Effector CD8-positive, alpha-beta T cell (primary cell): ENCODE data around the gene GRK1.
"Not testable (repeated sequence)": the region's sequence is repeated elsewhere in the genome, so short reads cannot be mapped to it uniquely, and the experiment has no call there.

Experiments used
- DNase-seq: peaks from one replicate; lab custom pipeline; 2025; lab: John Stamatoyannopoulos, UW

GRK1 gene

DNA sequence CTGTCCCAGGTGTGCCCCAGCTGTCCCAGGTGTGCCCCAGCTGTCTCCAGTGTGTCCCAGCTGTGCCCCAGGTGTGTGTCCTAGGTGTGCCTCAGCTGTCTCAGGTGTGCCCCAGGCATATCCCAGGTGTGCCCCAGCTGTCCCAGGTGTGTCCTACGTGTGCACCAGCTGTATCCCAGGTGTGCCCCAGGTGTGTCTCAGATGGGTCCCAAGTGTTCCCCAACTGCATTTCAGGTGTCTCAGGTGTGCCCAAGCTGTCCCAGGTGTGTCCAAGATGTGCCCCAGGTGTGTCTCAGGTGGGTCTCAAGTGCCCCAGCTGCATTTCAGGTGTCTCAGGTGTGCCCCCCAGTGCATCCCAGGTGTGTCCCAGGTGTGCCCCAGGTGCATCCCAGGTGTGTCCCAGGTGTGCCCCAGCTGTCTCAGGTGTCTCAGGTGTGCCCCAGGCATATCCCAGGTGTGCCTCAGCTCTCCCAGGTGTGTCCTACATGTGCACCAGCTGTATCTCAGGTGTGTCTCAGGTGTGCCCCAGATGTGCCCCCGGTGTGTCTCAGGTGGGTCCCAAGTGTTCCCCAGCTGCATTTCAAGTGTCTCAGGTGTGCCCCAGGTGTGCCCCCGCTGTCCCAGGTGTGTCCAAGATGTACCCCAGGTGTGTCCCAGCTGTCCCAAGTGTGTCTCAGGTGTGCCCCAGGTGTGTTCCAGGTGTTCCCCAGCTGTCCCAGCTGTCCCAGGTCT, 1.3 kb upstream of the GRK1 start:
- DNase-seq = no peak

DNA sequence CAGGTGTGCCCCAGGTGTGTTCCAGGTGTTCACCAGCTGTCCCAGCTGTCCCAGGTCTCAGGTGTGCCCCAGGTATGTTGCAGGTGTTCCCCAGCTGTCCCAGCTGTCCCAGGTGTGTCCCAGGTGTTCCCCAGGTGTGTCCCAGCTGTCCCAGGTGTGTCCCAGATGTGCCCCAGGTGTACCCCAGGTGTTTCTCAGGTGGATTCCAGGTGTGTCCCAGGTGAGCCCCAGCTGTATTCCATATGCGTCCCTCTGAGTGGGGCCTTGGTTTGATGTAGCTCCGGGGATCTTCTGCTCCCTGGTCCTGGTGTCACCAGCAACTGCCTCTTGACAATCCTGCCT, 719 bp upstream of the GRK1 start:
- DNase-seq = no peak

DNA sequence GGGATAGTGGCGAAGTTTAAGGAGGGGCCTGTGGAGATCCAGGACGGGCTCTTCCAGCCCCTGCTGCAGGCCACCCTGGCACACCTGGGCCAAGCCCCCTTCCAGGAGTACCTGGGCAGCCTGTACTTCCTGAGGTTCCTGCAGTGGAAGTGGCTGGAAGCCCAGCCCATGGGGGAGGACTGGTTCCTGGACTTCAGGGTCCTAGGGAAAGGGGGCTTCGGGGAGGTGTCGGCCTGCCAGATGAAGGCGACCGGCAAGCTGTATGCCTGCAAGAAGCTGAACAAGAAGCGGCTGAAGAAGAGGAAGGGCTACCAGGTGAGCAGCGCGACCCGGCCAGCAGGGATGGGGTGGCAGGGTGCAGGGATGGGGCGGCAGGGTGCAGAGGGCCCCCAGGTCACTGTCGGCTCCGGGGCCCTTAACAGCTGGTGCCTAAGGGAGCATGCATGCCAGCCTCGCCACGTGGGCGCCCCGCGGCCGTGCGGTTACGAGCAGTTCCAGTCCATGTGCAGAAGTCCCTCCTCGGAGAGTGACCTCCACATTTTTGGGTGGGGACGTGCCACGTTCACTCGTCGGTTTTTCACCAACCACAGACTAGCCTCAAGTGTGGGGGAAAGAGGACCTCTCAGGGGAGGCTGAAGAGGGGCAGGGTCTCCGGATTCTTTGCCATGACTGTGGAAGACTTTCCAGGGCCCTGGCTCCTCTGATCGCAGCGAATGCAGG, 912 bp downstream of the GRK1 start:
- no peak for DNase-seq

DNA sequence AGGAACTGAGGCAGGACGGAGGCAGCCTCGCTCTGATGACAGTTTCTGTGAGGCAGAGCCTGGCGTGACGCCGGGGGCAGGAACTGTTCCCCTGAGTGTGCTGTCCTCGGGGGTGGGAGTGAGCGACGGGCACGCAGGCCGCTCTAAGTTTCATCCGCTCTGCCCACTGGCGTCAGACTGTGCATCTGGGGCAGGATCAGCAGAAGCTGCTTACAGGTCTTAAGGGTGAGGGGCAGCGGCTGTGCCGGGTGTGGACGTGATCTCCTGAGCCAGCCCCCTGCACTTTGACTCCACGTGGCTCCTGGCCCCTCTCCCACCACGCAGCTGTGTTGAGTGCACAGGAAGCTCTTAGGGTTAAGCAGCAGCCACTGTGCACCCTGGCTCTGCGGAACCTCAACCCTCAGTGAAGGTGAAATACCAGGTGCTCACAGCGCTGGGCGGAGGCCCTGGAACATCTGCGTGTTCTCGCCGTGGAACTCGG, 1.5 kb downstream of the GRK1 start:
- no peak for DNase-seq

DNA sequence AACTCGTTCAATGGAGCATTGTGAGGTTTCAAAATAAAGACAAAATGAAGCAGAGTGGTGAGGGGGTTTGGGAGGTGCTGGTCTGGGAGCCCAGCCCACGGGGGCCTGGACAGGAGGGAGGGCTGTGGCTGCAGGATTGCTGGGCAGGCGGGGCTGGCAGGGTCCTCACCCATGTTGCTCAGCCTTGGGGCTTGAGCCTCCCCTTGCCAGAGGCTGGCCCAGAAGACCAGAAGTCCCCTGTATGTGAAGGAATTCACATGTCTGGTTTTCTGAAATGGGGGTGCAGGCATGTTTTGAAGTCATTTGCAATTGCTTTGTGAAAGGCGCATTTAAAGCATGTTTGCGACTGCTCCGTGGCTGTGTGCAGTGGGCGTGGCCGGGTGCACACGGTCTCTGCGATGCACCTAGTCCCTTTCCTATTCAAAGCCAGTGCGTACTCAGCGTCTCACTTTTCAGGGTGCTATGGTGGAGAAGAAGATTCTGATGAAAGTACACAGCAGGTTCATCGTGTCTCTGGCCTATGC, 2.3 kb downstream of the GRK1 start:
- DNase-seq = no peak

DNA sequence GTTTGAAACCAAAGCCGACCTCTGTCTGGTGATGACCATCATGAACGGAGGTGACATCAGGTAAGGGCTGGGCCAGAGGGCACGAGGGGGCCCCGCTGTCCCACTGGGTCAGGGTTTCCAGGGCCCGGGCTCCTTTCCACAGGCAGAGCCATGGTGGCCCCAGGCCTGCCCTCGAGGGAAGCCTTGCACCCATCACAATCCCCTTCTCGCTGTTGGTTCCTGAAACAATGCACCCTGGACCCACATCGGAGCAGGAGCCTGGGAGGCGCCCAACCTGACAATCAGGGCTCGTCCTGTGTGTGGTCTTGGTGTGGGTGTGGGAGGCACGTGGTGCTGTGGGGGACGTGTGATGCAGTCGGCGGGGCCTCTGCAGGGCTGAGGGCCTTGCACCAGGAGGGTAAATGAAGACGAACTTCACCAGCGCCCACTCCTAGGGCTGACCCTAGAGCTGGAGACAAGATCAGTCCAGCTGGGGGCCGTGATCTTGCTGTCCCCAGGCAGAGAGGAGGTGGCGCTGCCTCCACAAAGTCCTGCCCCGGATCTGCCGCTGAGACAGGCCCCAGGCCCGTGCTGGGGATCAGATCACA, 2.8 kb downstream of the GRK1 start:
- no peak for DNase-seq

DNA sequence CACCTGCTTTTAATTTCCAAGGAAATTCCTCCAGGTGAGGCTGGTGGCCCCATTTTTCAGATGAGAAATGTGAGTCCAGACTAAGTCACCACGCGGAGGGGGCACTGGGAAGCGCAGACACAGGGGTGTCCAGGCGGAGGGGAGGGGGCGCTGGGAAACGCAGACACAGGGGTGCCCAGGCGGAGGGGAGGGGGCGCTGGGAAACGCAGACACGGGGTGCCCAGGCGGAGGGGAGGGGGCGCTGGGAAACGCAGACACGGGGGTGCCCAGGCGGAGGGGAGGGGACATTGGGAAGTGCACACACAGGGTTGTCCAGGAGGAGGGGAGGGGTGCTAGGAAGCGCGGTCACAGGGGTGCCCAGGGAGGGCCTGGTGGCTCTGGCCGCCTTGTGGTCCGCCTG, 3.5 kb downstream of the GRK1 start:
- DNase-seq = no peak

DNA sequence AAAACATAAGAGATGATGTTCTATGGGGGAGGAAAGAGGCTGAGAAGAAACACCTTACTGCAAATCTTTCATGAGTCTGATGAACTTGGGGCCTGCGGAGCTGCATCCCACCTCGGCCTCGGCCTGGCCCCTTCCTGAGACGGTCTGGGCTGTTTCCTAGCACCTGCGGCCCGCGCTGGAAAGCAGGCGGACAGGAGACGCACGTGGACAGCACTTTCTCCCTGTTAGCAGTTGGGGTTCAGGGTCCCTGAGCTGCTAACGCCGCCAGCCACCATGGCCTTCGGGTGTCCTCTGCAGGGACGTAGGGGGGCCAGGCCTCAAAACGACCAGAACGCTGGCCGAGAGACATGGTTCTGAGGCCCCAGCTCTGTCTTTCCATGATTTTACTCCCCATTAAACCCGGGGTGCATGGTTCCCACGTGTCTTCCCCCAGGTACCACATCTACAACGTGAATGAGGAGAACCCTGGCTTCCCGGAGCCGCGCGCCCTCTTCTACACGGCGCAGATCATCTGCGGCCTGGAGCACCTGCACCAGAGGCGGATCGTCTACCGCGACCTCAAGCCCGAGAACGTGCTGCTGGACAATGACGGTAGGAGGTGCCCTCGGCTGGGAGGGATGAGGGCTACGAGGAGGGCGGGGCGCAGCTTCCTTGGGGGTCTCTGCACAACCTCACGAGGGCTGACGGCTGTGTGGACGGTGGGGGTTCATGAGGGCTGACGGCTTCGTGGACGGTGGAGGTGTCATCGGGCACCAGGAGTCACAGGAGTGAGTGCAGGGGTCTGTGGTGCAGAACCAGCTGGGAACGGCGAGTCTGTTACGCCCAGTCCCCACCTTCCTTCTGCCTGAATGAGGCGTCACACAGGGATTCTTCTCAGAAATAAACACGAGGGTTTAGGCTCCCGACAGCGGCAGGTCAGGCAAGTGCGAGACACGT, 4.3 kb downstream of the GRK1 start:
- no peak for DNase-seq

DNA sequence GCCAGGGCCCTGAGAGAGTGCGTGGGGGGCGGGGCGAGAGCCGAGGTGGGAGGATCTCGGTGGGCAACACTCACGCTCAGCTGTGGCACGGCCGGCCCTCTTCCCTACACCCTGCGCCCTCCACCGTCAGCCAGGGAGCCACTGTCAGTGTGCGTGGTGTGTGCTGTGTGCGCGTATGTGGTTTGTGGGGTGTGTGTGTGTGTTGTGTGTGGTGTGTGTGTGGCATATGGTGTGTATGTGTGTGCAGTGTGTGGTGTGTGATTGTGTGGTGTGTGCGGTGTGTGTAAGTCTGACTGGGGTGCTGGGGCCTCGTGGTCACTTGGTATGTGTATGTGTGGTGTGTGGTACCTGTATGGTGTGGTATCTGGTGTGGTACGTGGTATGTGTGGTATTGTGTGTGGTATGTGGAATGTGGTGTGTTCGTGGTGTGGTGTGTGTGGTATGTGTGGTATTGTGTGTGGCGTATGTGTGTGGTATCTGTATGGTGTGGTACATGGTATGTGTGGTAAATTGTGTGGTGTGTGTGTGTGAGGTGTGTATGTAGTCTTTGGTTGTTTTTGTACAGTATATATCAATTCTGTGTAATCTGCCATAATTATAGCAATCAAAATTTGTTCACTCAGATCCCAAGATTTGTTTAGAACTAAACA, 5.1 kb downstream of the GRK1 start:
- DNase-seq = no peak

DNA sequence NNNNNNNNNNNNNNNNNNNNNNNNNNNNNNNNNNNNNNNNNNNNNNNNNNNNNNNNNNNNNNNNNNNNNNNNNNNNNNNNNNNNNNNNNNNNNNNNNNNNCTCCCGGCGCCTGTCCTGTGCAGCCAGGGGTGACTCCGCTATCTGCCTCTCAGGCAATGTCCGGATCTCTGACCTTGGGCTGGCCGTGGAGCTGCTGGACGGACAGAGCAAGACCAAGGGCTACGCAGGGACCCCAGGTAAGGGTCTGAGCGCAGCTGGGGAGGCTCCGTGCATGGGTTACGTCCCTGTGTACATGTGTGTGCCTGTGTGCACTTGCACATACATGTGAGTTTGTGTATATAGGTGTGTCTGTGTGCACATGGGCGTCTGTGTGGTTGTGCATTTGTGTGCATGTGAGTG, 55.9 kb downstream of the GRK1 start:
- no peak for DNase-seq

DNA sequence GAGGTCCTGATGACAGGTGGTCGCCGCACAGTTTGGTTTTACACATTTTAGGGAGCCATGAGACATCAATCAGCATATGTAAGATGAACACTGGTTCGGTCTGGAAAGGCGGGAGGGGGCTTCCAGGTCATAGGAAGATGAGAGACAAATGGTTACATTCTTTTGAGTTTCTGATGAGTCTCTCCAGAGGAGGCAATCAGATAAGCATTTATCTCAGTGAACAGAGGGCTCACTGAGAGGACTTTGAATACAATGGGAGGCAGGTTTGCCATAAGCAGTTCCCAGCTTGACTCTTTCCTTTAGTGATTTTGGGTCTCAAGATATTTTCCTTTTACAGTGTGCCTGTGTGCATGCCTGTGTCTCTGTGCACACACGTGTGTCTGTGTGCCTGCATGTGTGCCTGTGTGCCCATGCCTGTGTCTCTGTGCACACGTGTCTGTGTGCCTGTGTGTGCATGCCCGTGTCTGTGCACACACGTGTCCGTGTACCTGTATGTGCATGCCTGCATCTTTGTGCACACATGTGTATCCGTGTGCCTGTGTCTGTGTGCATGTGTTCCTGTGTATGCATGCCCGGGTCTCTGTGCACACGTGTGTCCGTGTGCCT, 56.5 kb downstream of the GRK1 start:
- no peak for DNase-seq

DNA sequence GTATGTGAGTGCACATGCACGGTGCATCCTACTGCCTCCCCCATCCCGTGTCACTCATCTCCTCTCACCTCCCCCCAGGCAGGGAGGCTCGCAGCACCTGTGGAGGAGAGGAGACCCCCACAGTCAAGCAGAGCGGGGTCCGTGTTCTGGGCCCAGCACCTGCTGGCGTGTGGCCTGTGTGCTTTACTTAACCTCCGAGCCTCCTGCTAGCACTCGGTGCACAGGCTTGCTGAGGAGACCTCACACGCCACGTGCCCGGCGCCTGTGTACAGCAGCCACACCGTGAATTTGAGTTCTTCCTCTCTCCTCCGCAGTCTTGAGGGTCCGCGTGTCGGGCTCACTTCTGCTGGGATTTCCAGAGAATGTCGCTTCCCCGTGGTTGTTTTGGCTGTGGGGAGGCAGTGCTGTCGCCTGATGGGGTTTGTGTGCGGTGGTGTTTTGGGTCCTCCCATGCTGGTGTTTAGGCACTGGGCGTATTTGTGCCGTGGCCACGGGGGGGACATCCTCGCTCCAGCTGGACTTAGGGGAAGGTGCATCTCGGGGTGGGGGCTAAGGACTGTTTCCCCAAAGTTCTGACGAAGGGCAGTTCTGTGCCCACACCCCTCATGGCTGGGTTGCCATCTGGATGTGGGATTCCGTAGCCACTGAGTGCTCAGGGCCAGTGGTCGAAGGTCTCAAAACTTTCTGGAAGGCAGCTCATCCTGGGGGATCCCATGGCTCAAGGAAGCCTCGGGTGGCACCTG, 57.2 kb downstream of the GRK1 start:
- no peak for DNase-seq

DNA sequence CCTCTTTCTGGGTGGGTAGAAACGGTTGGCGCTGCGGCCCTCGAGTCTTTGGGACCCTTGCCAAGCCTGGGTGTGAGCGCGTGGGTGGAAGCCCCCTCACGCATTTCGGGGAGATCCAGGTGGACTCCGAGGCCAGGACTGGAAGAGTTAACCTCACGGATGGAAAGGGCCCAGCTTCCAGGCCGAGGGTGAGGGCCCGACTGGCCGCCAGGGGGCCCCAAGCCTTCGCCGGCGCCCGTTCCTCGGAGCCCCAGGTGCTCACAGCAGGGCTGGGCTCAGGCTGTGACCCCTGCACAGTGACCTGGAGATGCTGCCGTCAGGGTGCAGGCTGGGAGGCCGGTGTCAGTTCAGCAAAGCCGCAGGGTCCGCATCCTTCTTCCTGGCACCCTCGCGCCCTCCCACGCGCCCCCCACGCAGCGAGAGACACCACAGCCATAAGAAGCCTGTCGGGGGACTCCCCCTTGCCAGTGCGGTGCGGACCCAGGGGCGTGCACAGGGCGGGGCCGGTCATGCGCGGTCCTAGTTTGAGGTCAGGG, 57.8 kb downstream of the GRK1 start:
- DNase-seq = peak; percentile 91

DNA sequence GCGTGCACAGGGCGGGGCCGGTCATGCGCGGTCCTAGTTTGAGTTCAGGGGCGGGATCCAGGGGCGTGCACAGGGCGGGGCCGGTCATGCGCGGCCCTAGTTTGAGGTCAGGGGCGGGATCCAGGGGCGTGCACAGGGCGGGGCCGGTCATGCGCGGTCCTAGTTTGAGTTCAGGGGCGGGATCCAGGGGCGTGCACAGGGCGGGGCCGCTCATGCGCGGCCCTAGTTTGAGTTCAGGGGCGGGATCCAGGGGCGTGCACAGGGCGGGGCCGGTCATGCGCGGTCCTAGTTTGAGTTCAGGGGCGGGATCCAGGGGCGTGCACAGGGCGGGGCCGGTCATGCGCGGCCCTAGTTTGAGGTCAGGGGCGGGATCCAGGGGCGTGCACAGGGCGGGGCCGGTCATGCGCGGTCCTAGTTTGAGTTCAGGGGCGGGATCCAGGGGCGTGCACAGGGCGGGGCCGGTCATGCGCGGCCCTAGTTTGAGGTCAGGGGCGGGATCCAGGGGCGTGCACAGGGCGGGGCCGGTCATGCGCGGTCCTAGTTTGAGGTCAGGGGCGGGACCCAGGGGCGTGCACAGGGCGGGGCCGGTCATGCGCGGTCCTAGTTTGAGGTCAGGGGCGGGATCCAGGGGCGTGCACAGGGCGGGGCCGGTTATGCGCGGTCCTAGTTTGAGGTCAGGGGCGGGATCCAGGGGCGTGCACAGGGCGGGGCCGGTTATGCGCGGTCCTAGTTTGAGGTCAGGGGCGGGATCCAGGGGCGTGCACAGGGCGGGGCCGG, 58.5 kb downstream of the GRK1 start:
- DNase-seq = peak; percentile 77

DNA sequence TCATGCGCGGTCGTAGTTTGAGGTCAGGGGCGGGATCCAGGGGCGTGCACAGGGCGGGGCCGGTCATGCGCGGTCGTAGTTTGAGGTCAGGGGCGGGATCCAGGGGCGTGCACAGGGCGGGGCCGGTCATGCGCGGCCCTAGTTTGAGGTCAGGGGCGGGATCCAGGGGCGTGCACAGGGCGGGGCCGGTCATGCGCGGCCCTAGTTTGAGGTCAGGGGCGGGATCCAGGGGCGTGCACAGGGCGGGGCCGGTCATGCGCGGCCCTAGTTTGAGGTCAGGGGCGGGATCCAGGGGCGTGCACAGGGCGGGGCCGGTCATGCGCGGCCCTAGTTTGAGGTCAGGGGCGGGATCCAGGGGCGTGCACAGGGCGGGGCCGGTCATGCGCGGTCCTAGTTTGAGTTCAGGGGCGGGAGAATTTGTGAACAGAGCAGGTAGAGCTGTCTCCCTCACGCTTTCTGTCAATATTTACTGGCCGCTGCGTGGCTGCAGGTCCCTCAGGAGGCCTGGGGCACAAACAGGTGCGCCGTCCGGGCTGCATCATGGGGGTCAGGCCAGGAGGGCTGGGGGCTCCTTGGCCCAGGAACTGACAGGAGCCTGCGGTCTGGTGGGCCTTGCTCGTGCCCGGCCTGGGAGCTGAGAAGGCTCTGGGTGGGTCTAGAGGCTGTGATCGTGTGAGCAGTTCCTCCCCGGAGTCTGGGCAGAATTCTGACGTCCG, 59.2 kb downstream of the GRK1 start:
- DNase-seq = not testable (repeated sequence)

DNA sequence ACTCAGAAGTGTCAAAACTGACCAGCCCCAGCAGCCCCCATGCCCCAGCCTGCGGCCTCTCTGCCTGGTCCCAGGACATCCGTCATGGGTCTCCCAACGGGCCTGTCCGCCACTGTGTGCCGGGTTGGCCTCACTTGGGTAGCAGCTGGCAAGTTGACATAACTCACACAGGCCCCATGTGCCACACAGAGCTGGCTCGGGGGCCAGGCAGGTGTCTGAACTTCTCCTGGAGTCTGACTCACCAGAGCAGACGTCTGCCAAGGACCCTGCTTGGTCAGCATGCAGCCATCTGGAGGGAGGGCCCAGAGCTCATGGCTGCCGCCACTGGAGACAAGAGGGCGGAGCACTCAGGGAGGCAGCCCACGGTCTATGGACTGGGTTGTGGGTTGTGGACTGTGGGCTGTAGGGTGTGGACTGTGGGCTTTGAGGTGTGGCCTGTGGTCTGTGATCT, 60.0 kb downstream of the GRK1 start:
- no peak for DNase-seq

DNA sequence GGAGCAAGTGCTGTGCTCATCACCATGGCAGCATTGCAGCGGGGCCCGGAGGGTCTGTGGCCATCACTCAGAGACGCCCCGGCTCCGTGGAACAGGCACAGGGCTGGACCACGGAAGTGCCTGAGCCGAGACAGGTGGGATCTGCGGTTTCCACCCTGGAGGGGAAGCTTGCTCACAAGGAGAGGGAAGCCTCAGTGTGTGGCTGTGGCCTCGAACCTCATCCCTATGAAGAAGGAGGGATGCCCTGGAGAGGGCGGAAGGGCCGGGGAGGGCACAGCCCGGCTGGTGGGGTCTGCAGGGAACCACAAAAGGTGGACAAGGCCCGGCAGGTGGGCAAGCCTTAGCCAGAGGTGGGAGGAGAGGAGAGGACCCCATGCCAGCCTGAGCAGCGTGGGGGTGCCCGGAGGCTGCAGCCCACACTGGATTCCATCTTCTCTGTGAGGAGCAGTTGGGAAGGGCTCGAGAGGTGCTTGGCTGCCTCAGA, 61.6 kb downstream of the GRK1 start:
- DNase-seq = no peak
